GM18505 (cell line): ENCODE results near the gene NAALADL1.
"Not testable (repeated sequence)": the region's sequence is repeated elsewhere in the genome, so short reads cannot be mapped to it uniquely, and the experiment has no call there.

Source experiments
- ATAC-seq: cut with Tn5 transposase; IDR thresholded peaks from one replicate; pipeline ENCODE4 v1.9.1; 2021; ENCODE audit not compliant: unreplicated experiment
- POLR2A ChIP-seq: IDR thresholded peaks from 4 replicates; pipeline ENCODE4 v1.6.1; 2011; ENCODE audit warnings: borderline replicate concordance; ENCODE audit not compliant: insufficient read depth, insufficient read length; ENCODE audit errors: extremely low read depth

The NAALADL1 gene

DNA sequence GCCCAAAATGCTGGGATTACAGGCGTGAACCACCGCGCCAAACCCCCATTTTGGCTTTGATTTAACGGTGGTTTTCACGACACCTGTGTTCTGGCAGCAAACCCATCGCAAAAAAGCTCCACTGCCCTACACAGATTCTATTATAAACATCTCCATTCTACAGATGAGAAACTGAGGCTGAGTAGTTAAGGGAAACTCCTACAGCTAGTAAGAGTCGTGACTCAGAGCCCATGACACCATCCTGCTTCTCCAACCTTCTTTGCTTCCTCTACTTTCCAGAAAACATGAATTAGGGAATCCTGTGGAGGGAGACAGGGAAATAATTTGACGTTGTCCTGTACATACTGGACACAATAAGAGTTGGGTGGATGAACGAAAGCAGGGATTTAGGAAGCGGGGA lies 31.5 kb downstream of the NAALADL1 start:
- no peak for ATAC-seq
- TF ChIP-seq POLR2A: no peak

DNA sequence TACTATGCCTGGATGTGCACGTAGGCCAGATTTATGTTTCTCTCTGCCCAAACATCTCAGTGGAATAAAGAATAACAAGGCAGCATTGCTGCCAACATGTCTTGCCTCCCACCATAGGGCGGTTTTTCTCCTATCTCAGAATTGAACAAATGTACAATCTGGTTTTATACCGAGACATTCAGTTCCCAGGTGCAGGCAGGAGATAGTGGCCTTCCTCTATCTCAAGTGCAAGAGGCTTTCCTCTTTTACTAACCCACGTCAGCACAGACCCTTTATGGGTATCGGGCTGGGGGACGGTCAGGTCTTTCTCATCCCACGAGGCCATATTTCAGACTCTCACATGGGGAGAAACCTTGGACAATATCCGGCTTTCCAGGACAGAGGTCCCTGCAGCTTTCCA lies 34.9 kb downstream of the NAALADL1 start:
- not testable (repeated sequence) for ATAC-seq

DNA sequence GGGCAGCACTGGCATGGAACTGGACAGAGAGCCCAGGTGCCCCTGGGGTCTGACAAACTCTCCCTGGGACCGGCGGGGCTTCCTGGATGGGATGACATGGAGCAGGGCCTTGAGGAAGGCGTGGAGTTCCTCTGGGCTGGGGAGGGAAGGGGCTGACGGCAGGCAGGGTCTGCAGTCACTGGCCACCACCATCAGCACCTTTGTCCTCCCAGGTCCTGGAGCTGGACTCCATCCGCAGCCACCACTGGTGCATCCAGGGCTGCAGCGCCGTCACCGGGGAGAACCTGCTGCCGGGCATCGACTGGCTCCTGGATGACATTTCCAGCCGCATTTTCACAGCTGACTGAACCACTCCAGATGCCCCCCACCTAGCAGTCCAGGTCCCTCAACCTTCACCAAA lies 36.8 kb downstream of the NAALADL1 start:
- ATAC-seq: no peak
- TF ChIP-seq POLR2A: no peak

DNA sequence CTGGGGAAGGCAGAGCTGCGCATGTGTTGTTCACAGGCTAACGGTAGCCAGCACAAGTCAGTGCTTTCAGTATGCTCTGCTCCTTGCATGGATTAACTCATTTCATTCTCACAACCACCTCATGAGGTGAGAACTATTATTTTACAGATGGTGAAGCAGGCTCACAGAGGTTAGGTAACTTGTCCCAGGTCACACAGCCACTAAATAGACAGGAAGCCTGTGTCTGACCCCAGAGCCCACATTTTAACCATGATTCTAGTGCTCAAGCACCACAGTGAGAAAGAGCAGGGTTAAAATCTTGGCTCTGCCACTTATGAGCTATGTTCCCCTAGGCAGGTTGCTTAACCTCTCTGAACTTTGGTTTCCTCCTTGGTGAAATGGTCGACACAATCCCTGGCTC lies 37.4 kb downstream of the NAALADL1 start:
- no peak for TF ChIP-seq POLR2A
- no peak for ATAC-seq

DNA sequence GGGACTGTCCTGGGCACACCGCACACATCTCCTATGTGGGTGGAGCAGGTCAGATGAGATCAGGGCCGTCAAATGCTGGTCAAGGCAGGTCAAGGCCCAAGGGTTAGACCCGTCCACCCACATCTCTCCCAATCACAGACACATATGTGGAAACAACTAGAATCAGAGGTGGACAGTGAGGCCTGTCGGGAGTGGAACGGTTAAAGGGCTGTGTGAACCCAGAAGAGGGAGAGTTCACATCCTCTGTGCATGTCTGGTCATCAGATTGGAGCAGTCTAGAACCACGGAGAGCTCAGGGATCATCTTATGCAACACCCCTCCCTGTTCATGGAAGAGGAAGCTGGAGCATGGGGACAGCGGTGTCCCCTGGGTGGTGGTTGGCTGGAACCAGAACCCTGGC lies 38.5 kb downstream of the NAALADL1 start:
- ATAC-seq: no peak

DNA sequence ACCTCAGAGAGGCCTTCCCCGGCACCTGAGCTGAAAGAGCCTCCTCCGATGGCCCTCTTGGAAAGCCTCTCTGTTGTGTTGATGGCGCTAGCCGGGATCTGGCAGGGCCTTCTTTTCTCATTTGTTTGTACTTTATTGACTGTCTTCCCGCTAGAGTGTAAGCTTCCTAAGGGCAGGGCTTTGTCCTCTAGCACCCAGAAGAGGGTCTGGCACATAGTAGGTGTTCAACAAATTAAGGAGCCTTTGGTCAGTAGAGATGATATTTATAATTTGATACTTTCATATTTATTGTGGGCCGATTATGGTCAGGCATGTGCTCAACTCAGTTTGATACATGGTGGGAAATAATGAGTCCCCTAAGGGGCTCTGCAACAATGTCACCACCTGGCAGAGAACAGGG lies 40.4 kb downstream of the NAALADL1 start:
- ATAC-seq: no peak
- no peak for TF ChIP-seq POLR2A

More for the DNA sequence above, 38.5 kb downstream of the NAALADL1 start:
- no peak for TF ChIP-seq POLR2A

DNA sequence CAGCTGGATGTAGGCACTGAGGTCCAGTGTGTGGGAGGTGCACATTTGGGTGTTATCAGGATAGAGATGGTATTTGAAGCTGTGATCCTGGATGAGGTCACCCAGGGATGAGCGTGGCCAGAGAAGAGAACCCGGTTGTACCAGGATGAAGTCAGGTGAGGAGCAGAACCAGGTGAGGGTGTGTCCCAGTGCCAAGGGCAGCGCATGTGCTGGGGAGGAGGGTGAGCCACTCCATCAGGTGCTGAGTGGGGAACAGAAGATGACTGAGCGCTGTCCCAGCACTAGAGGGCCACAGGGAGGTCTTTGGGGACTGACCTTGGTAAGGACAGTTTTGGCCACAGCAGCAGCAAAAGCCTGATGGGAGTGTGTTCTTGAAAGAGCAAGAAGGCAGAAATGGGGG lies 41.6 kb downstream of the NAALADL1 start:
- no peak for TF ChIP-seq POLR2A
- no peak for ATAC-seq

DNA sequence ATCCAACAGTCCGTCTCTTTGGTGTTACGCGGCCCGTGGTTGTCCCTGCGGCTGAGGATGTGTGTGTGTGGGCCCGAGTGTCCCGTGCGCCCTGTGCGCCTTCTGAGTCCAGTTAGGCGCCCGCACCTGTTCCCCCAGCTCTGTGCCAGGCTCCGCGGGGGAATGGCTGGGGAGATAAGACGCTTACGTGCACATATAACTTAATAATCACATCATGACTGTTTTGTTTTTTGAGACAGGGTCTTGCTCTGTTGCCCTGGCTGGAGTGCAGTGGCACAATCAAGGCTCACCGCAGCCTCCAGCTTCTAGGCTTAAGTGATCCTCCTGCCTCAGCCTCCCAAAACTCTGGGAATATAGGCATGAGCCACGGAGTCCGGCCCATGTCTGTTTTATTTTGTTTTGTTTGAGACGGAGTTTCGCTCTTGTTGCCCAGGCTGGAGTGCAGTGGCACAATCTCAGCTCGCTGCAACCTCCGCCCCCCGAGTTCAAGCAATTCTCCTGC lies 43.6 kb downstream of the NAALADL1 start:
- no peak for TF ChIP-seq POLR2A
- no peak for ATAC-seq

DNA sequence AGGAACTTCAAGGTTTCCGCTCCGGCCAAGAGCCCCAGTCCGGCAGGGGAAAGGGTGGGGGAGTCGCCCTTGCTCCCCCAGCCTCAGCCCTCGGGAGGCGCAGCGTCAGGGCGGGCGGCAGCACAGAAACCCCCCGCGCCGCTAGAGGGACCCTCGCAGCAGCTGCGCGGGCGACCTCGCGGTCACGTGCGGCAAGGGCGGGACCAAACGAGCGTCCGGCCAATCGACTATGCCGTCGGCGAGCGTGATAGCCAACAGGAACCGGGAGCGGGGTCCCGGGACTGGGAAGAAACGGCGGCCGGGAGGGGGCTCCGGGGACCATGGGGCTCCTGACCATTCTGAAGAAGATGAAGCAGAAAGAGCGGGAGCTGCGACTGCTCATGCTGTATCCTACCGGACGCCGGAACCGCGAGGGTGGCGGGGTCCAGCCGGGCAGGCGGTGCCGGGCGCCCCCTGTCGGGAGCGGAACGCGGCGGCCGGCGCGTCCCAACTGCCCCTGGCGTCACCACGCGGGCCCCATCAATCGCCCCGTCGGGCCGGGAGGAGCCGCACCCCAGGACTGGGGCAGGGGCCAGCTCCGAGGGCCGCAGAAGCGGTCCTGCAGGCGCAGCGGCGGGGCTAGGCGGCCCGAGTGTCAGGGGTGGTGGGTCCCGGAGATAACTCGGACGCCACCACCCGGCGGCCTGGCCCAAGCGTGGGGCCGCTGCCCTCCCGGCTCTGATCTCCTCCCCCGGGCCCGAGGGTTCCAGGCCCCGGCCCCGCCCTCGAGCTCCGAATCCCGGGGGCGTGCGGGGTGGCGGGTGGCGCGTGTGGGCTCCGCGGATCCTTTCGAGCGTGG lies 44.2 kb downstream of the NAALADL1 start, which contains the start of gene ARL2:
Gene ARL2 (plus strand): TSS at position 273 of the 838 bp plus-strand sequence. CDS start 48 bp downstream, at position 321.
- peak; percentile 61 for TF ChIP-seq POLR2A
- ATAC-seq: peak; percentile 79

DNA sequence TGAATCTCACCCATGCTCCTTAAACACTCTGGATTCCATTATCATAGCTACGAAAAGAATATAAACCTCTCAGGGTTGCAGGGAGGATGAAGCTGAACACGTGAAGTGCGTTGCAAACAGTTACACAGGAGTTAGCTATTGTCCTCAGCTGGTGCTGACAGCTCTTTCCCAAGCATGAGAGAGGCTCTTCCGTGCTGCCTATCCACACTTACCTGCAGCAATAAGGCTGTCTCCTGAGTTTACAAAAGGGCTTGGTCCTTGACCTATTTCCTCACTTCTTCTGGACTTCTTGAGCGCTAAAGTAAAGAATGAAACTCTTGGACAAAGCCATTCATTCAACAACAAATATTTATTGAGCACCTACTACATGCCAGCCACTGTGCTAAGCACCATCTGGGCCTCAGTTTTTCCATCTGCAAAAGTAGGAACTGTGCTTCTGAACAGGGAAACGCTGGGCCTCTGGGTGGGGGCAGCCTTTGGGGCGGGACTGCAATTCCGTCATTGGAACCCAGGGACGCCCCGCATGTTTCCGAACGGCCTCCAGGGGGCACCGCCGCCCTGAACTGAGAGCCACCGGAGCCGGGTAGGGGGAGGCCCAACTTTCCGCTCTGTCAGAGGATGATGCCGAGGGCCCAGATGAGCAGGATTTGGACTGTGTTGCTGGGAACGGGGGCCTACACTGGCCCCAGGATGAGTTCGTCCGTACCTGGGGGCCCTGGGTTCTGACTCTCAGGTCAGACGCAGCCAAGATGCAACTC lies 45.0 kb downstream of the NAALADL1 start:
- no peak for TF ChIP-seq POLR2A

DNA sequence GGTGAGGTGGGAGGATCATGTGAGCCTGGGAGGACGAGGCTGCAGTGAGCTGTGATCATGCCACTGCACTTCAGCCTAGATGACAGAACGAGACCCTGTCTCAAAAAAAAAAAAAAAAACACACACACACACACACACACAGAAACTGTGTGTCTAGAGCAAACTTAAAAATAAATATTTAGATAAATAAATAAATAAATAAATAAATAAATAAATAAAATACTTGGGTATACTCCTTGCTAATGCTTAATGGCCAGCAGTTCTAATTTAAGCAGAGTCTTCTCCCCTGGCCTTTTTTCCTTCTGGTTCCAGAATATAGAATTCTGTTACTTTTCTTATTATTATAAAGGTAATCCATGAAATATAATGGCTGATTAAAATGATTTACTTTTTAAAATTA lies 49.5 kb downstream of the NAALADL1 start:
- no peak for ATAC-seq
- TF ChIP-seq POLR2A: no peak

More for the DNA sequence above, 45.0 kb downstream of the NAALADL1 start:
- ATAC-seq: peak; percentile 72

DNA sequence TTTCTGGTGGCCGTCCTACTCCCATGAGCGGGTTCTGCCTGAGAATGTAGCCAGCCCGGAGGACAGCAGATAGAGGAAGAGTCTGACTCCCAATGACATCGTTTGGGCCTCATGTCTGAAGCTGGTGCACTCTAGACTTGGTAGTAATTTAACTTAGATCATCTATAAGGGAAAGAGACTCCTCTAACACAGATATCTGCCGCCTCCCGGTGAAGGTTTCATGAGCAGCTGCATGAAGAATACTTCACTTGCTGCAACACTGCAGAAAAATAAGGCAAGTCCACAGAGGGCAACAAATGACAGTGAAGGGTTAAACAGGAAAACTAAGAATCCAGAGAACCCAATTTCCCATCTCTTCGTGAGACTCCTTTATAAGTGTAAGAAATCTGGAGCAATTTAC lies 50.3 kb downstream of the NAALADL1 start:
- no peak for TF ChIP-seq POLR2A
- ATAC-seq: no peak

DNA sequence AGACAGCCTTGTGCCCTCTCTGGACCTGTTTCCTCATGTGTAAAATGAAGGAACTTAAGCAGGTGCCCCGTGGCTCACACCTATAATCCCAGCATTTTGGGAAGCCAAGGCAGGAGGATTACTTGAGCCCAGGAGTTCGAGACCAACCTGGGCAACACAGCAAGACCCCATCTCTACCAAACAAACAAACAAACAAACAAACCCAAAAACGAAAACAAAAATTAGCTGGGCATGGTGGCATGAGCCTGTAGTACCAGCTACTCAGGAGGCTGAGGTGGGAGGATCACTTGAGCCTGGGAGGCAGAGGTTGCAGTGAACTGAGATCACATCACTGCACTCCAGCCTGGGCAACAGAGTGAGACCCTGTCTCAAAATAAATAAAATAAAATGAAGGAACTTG lies 54.4 kb downstream of the NAALADL1 start:
- ATAC-seq: not testable (repeated sequence)

DNA sequence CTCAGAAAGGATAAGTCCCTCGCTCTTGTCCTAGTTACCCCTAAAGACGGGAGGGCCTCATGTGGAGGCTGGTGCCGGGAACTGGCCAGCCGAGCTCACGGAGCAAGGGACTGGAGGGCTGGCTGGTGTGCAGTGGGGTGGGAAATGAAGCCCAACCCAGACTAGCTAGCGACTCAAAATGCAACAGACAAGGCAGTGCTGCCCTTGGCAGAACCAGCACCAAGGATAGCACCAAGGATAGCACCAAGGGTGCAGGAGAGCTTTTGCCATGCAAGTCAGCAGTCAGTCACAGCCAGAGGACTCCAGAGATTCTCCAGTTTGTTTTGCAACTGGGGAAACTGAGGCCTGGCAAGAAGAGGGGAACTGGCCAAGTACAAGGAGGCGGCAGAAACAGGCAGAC lies 55.1 kb downstream of the NAALADL1 start:
- no peak for TF ChIP-seq POLR2A
- ATAC-seq: no peak
